ENCODE data around the gene OLFM1. TPM values are rescaled to one million over a fixed set of nuclear protein-coding genes. Genes with fewer than 3 reads are reported as not detected.

Gene OLFM1
- total RNA-seq, 1 experiment from 2014 or later: 0.39 TPM

DNA sequence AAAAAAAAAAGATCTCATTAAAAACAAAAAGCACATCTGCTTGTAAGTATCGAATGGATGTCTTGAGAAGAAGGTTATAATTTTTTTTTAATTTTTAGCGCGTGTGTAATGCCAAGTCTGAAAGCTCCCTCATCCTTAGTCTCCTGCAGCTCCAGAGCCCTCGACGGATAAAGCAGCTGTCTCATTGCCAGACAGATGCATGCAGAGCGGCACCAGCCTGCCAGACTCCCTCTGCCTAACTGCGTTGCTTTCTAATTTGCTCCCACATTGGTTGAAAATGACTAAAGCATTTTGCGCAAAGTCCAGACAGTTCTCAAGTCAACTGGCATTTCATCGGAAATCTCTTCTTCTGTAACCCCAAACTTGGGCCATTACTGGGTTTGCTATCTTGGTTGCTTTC lies 29.4 kb downstream of the OLFM1 start:
- ChIA-PET POLR2A (no interaction called here), CTCF (no interaction called here)
- H3K4me1 ChIP-seq (ENCODE audit: control insufficient read depth, insufficient read depth, low read length): no peaks in the 10 kb centered on the region
- intact Hi-C loops (cut with micrococcal nuclease; ENCODE audit: unreplicated experiment): no loop called here
- TF ChIP-seq, protein P1, sequence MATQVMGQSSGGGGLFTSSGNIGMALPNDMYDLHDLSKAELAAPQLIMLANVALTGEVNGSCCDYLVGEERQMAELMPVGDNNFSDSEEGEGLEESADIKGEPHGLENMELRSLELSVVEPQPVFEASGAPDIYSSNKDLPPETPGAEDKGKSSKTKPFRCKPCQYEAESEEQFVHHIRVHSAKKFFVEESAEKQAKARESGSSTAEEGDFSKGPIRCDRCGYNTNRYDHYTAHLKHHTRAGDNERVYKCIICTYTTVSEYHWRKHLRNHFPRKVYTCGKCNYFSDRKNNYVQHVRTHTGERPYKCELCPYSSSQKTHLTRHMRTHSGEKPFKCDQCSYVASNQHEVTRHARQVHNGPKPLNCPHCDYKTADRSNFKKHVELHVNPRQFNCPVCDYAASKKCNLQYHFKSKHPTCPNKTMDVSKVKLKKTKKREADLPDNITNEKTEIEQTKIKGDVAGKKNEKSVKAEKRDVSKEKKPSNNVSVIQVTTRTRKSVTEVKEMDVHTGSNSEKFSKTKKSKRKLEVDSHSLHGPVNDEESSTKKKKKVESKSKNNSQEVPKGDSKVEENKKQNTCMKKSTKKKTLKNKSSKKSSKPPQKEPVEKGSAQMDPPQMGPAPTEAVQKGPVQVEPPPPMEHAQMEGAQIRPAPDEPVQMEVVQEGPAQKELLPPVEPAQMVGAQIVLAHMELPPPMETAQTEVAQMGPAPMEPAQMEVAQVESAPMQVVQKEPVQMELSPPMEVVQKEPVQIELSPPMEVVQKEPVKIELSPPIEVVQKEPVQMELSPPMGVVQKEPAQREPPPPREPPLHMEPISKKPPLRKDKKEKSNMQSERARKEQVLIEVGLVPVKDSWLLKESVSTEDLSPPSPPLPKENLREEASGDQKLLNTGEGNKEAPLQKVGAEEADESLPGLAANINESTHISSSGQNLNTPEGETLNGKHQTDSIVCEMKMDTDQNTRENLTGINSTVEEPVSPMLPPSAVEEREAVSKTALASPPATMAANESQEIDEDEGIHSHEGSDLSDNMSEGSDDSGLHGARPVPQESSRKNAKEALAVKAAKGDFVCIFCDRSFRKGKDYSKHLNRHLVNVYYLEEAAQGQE (IDR thresholded peaks at IDR 0.05; ENCODE audit: insufficient read depth in 1 of 2, low read depth in 2 of 2, low read length in 1 of 2): no peak
- no peak for TF ChIP-seq POLR2AphosphoS5 (IDR thresholded peaks at IDR 0.05; ENCODE audit: low read depth, low read length)
- no peak for DNase-seq (ENCODE audit: low read depth, low spot score)
- no peaks in the 10 kb centered on the region for H3K36me3 ChIP-seq (ENCODE audit: control insufficient read depth, insufficient read depth, low read length)
- no peak for ATAC-seq
- no TSS peak for BruUV-seq (replicated peaks)
- no peak overlapping the region for H3K27ac ChIP-seq (ENCODE audit: low read length)
- in situ Hi-C loops (cut with HindIII; ENCODE audit: low pct_unique_long_range_greater_than_20kb, low sequenced_read_pairs): no loop called here
- H3K4me3 ChIP-seq (ENCODE audit: low read depth in 2 of 2, low read length in 2 of 2): no peak overlapping the region
- H3K9me3 ChIP-seq (ENCODE audit: control insufficient read depth, insufficient read depth, low read depth, low read length): no peaks in the 10 kb centered on the region
- H3K27me3 ChIP-seq (ENCODE audit: control insufficient read depth, insufficient read depth, low read length): no peaks in the 10 kb centered on the region

DNA sequence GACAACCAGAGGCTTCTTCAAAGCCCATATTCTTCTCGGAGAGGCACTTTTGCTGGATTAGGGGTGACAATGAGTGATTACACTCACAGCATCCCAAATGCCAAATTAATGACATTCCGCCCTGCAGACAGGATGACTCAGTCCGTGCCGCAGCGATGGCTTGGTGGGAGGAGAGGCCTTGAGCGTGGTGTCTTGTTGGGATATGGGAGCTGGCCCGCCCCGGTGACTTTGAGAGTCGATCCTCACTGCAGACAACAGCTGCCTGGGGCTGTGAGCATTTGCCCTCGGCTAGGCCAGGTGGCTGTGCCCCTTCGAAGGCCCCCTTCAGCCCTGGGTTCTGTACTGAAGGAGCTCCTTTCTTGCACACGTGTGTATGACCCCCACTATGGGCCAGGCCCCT lies 29.8 kb downstream of the OLFM1 start:
- no peaks in the 10 kb centered on the region for H3K9me3 ChIP-seq (ENCODE audit: control insufficient read depth, insufficient read depth, low read depth, low read length)
- ATAC-seq: no peak
- POLR2A ChIA-PET: no interaction called here
- no peak for DNase-seq (ENCODE audit: low read depth, low spot score)
- H3K4me3 ChIP-seq (ENCODE audit: low read depth in 2 of 2, low read length in 2 of 2): no peak overlapping the region
- in situ Hi-C loops (cut with HindIII; ENCODE audit: low pct_unique_long_range_greater_than_20kb, low sequenced_read_pairs) (no loop called here), intact Hi-C loops (cut with micrococcal nuclease; ENCODE audit: unreplicated experiment) (no loop called here)
- CTCF ChIA-PET: no interaction called here
- no peaks in the 10 kb centered on the region for H3K4me1 ChIP-seq (ENCODE audit: control insufficient read depth, insufficient read depth, low read length)
- TF ChIP-seq, protein P1 (IDR thresholded peaks at IDR 0.05; ENCODE audit: insufficient read depth in 1 of 2, low read depth in 2 of 2, low read length in 1 of 2): no peak
- TF ChIP-seq, protein P2, sequence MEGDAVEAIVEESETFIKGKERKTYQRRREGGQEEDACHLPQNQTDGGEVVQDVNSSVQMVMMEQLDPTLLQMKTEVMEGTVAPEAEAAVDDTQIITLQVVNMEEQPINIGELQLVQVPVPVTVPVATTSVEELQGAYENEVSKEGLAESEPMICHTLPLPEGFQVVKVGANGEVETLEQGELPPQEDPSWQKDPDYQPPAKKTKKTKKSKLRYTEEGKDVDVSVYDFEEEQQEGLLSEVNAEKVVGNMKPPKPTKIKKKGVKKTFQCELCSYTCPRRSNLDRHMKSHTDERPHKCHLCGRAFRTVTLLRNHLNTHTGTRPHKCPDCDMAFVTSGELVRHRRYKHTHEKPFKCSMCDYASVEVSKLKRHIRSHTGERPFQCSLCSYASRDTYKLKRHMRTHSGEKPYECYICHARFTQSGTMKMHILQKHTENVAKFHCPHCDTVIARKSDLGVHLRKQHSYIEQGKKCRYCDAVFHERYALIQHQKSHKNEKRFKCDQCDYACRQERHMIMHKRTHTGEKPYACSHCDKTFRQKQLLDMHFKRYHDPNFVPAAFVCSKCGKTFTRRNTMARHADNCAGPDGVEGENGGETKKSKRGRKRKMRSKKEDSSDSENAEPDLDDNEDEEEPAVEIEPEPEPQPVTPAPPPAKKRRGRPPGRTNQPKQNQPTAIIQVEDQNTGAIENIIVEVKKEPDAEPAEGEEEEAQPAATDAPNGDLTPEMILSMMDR (IDR thresholded peaks at IDR 0.05): no peak
- no peak overlapping the region for H3K27ac ChIP-seq (ENCODE audit: low read length)
- no TSS peak for BruUV-seq (replicated peaks)
- no peaks in the 10 kb centered on the region for H3K27me3 ChIP-seq (ENCODE audit: control insufficient read depth, insufficient read depth, low read length)
- H3K36me3 ChIP-seq (ENCODE audit: control insufficient read depth, insufficient read depth, low read length): no peaks in the 10 kb centered on the region

Data from Panc1 (cell line).